Breast epithelium (tissue), 4 donors: Measurements from ENCODE around the gene FAM47C. TPM values are rescaled to one million over a fixed set of nuclear protein-coding genes. Genes with fewer than 3 reads are reported as not detected.
"Not testable (repeated sequence)": the region's sequence is repeated elsewhere in the genome, so short reads cannot be mapped to it uniquely, and the experiment has no call there.

ENCODE experiments used
- DNase-seq, 2 donors: peaks; one replicate each; pipeline ENCODE4 v3.0.0-alpha.2; 2019; ENCODE audit warnings: low spot score in 2 of 2
- H3K27ac ChIP-seq, 2 donors: fragments of 200-600 bp; sonication (generic) in 1 of 2; one replicate each; pipeline ENCODE4 v1.5.1; 2016 to 2019; ENCODE audit warnings: mild to moderate bottlenecking in 1 of 2
- H3K27me3 ChIP-seq, 2 donors: fragments of 200-600 bp; sonication (generic) in 1 of 2; one replicate each; pipeline versions ENCODE4 v1.5.1 to v1.6.0; 2017 to 2019; ENCODE audit warnings: control low read depth in 1 of 2, mild to moderate bottlenecking in 1 of 2
- H3K36me3 ChIP-seq: fragments of 200-600 bp; one replicate; pipeline ENCODE4 v1.5.1; 2019
- H3K4me1 ChIP-seq, 2 donors: fragments of 200-600 bp; sonication (generic); one replicate each; pipeline ENCODE4 v1.5.1; 2016 to 2019; ENCODE audit warnings: control low read depth in 1 of 2
- H3K4me3 ChIP-seq, 3 donors: fragments of 200-600 bp; sonication (generic); 1 replicate in 2 of 3; 2 replicates in 1 of 3; pipeline ENCODE4 v1.5.1; 2016 to 2019; ENCODE audit warnings: mild to moderate bottlenecking in 3 of 3, moderate library complexity in 2 of 3
- H3K9me3 ChIP-seq, 2 donors: fragments of 200-600 bp; sonication (generic) in 1 of 2; one replicate each; pipeline ENCODE4 v1.5.1; 2016 to 2019; ENCODE audit warnings: control low read depth in 1 of 2
- POLR2A ChIP-seq: fragments of 450-650 bp; IDR thresholded peaks from one replicate; pipeline ENCODE4 v1.6.1; 2016; ENCODE audit warnings: antibody characterized with exemption, mild to moderate bottlenecking, moderate library complexity
- POLR2AphosphoS5 ChIP-seq, 3 donors: sonication (generic); formaldehyde crosslinking; IDR thresholded peaks; one replicate each; pipeline ENCODE4 v1.6.1; 2017; ENCODE audit warnings: antibody characterized with exemption in 3 of 3
- intact Hi-C: fragments of 100-400 bp; cut with DNase I; formaldehyde crosslinking; loops from one replicate; pipeline ENCODE4 v1.15.1; 2023; ENCODE audit warnings: low total_unique reads
- total RNA-seq, 3 donors: library from RNA; depleted of rRNA; stranded (reverse); fragments of >200 nt; gene quantifications; one replicate each; pipeline ENCODE4 v1.1.0, GENCODE V29; 2016
- TF ChIP-seq, protein P1 (sequence below), 3 donors: fragments of 450-650 bp; IDR thresholded peaks; one replicate each; pipeline ENCODE4 v1.5.1; 2016 to 2017; ENCODE audit warnings: antibody characterized with exemption in 3 of 3, mild to moderate bottlenecking in 3 of 3, moderate library complexity in 3 of 3

Gene FAM47C
- total RNA-seq, 3 donors from 2014 or later = not detected

DNA sequence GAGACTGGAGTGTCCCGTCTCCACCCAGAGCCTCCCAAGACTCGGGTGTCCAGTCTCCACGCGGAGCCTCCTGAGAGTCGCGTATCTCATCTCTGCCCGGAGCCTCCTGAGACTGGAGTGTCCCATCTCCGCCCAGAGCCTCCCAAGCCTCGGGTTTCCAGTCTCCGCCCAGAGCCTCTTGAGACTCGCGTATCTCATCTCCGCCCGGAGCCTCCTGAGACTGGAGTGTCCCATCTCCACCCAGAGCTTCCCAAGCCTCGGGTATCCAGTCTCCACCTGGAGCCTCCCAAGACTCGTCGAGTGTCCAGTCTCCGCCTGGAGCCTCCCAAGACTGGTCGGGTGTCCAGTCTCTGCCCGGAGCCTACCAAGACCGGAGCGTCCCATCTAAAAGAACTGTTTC, 2.3 kb downstream of the FAM47C start:
- H3K36me3 ChIP-seq = no peaks in the 10 kb centered on the region
- no peak overlapping the region for H3K4me3 ChIP-seq
- H3K27ac ChIP-seq = no peak overlapping the region
- DNase-seq = no peak
- intact Hi-C loops = no loop called here
- H3K4me1 ChIP-seq = no peaks in the 10 kb centered on the region
- TF ChIP-seq POLR2AphosphoS5 (IDR thresholded peaks at IDR 0.05) = no peak
- TF ChIP-seq, protein P1, sequence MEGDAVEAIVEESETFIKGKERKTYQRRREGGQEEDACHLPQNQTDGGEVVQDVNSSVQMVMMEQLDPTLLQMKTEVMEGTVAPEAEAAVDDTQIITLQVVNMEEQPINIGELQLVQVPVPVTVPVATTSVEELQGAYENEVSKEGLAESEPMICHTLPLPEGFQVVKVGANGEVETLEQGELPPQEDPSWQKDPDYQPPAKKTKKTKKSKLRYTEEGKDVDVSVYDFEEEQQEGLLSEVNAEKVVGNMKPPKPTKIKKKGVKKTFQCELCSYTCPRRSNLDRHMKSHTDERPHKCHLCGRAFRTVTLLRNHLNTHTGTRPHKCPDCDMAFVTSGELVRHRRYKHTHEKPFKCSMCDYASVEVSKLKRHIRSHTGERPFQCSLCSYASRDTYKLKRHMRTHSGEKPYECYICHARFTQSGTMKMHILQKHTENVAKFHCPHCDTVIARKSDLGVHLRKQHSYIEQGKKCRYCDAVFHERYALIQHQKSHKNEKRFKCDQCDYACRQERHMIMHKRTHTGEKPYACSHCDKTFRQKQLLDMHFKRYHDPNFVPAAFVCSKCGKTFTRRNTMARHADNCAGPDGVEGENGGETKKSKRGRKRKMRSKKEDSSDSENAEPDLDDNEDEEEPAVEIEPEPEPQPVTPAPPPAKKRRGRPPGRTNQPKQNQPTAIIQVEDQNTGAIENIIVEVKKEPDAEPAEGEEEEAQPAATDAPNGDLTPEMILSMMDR (IDR thresholded peaks at IDR 0.05) = no peak
- no peak for TF ChIP-seq POLR2A
- peaks cover 0 to 17% of the 10 kb centered on the region in 2 donors for H3K27me3 ChIP-seq
- peaks cover 0 to 6% of the 10 kb centered on the region in 2 donors for H3K9me3 ChIP-seq

DNA sequence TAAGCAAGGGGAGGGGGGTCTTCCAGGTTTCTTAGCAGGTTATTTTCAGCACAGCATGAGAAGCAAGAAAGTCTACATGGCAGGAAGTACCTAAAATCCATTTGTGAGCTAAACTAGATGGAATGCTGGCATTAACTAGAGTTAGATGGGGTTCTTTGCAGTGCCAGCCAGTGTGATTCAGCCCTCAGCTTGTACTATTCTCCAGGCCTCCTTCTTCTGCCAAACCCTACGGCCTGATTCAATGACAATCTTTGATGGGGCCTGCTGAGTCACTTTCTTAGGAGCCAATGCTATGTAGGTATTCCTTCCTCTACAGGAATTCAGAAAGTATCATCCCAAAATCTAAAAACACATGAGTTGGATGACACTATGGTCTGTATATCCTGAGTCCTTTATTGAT, 26.1 kb downstream of the FAM47C start:
- H3K4me1 ChIP-seq, H3K4me3 ChIP-seq, H3K36me3 ChIP-seq, DNase-seq, H3K27me3 ChIP-seq, intact Hi-C loops, H3K27ac ChIP-seq: not testable (repeated sequence)
- H3K9me3 ChIP-seq = peaks cover 0 to 10% of the 10 kb centered on the region in 2 donors

DNA sequence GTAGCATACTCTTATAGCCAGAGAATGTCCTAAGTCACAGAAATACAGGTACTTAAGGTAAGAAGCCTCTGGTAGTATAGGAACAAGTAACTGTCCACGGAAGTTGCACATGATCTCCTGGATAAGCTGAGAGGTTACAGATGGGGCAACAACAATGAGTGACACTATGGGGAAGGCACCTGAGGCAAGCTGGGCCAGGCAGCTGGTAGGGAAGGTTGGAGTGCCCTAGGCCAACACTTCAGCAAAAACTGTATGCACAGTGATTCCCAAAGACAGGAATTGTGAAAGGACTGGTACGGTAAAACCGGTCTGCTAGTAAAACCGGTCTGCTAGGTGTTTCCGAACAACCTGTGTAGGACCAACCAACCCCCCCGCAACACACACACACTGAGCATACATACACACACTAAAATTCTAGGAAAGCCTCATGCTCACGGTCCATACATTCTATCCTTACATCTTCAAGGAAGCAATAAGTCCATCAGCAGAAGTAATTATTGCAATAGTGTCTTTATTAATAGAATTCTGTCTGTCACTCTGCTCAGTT, 28.6 kb downstream of the FAM47C start:
- H3K27me3 ChIP-seq, H3K27ac ChIP-seq, H3K4me3 ChIP-seq, H3K36me3 ChIP-seq, intact Hi-C loops, DNase-seq, H3K9me3 ChIP-seq, H3K4me1 ChIP-seq: not testable (repeated sequence)

DNA sequence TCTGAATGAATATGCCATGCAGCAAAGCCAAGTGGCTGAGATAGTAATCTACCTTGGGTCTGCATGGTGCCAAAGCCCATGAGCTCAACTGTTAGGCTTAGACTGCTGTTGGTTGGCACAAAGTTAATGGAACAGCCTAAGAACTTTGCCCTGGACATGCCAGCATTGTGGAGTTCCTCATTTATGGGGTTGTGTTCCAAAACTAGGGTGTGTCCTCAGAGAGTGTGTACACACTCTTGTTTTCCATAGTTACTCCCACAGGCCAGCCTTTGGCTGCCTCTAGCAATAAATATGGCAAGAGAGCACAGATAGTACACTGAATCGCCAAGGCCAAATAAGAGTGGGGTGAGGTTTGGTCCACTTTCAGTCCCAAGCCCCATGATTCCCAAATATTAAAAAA, 30.6 kb downstream of the FAM47C start:
- H3K36me3 ChIP-seq, H3K4me1 ChIP-seq, intact Hi-C loops, H3K27ac ChIP-seq, H3K27me3 ChIP-seq, H3K9me3 ChIP-seq, H3K4me3 ChIP-seq, DNase-seq: not testable (repeated sequence)

DNA sequence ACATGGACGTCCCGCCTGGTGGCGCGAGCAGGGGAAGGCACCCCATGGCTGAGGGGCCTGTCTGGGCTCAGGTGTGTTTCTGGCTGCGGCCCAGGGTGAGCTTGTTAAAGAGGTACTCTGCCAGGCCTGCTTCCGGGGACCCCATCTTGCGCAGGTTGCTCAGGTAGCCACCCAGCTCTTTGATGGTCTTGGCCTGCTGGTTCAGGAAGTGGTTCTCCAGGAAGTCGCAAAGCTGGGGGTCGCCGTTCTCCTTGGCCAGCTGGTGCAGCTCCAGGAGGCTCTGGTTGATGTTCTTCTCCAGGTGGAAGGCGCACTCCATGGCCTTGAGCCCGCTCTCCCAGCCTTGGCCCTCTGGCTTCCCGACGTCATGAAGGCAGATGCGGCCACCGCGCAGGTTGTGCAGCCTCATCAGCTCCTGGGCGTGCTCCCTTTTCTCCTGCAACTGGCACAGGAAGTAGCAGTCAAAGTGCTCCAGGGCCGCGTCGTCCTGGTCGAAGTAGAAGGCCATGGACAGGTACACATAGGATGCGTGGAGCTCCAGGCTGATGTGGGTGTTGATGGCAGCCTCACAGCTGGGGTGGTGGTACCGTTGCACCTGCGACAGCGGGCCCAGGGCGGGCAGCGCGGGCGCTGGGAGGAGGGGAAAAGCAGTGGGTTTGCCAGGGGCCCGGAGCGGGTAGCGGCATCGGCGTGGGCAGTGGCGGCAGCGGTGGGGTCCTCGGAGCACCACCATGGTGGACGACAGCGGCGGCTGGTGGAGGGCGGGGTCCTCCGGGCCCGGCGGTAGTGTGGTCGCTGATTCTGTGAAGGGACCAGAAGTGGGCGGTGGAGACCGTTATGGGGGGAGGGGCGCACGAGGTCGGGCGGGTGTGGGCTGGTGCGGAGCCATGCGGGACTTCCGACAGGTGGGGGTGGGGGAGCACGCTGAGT, 35.1 kb downstream of the FAM47C start:
- intact Hi-C loops = not testable (repeated sequence)

DNA sequence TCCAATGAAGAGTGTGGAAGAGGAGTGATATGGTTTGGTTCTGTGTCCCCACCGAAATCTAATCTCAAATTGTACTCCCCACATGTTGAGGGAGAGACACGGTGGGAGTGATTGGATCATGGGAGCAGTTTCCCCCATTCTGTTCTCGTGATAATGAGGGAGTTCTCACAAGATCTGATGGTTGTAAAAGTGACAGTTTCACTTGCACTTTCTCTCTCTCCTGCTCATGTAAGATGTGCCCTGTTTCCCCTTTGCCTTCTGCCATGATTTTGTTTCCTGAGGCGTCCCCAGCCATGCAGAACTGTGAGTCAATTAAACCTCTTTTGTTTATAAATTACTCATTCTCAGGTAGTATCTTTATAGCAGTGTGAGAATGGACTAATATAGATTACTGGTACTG, 39.6 kb downstream of the FAM47C start:
- DNase-seq = no peak
- H3K36me3 ChIP-seq = no peaks in the 10 kb centered on the region
- intact Hi-C loops = no loop called here
- H3K4me3 ChIP-seq = no peak overlapping the region
- no peaks in the 10 kb centered on the region for H3K9me3 ChIP-seq
- H3K27me3 ChIP-seq = peaks cover 0 to 14% of the 10 kb centered on the region in 2 donors
- H3K4me1 ChIP-seq = no peaks in the 10 kb centered on the region
- TF ChIP-seq POLR2A (no peak), POLR2AphosphoS5 (IDR thresholded peaks at IDR 0.05) (no peak)
- TF ChIP-seq, protein P1 (IDR thresholded peaks at IDR 0.05) = no peak
- H3K27ac ChIP-seq = no peak overlapping the region

More for the DNA sequence above, 35.1 kb downstream of the FAM47C start:
- H3K4me1 ChIP-seq, H3K27me3 ChIP-seq, DNase-seq, H3K27ac ChIP-seq, H3K4me3 ChIP-seq, H3K36me3 ChIP-seq, H3K9me3 ChIP-seq: not testable (repeated sequence)

DNA sequence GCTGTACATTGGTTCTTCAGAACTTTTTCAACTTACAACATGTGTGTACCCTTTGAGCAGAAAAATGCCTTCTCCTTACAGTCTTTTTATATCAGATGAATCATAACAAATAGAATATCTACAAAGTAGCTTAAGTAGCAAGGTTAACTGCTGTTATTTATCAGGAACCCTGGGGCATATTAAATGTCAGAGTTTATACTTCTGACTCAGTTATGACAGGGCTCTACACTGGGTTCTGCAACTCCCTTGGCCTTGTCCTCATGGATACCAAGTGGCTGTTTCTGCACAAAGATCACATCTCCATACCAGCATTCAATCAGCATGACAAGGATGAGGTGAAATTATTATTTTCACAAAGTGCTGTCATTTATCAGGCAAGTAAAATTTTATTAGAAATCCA, 49.4 kb downstream of the FAM47C start:
- H3K27ac ChIP-seq, intact Hi-C loops: not testable (repeated sequence)

More for the DNA sequence above, 49.4 kb downstream of the FAM47C start:
- not testable (repeated sequence) for DNase-seq, H3K9me3 ChIP-seq, H3K4me3 ChIP-seq, H3K36me3 ChIP-seq, H3K4me1 ChIP-seq
- H3K27me3 ChIP-seq = peaks cover 0 to 20% of the 10 kb centered on the region in 2 donors
